Gastroesophageal sphincter (tissue), 4 donors: ENCODE measurements around the gene CENPQ. TPM values are rescaled to one million over a fixed set of nuclear protein-coding genes. Genes with fewer than 3 reads are reported as not detected.
A peak's percentile ranks its signal among the peaks of the same experiment; 100 is the strongest.

Experiments
- ATAC-seq: fragments of 150-250 bp; one replicate; pipeline ENCODE4 v1.9.1; 2016; ENCODE audit warnings: mild to moderate bottlenecking, moderate library complexity
- H3K27ac ChIP-seq, 4 donors: fragments of 200-600 bp; sonication (generic) in 3 of 4; 1 replicate in 3 of 4; 2 replicates in 1 of 4; pipeline ENCODE4 v1.5.1; 2016 to 2019
- H3K27me3 ChIP-seq: fragments of 200-600 bp; sonication (generic); one replicate; pipeline ENCODE4 v1.5.1; 2019
- H3K36me3 ChIP-seq, 2 donors: fragments of 200-600 bp; sonication (generic); one replicate each; pipeline ENCODE4 v1.5.1; 2019; ENCODE audit warnings: control low read depth in 1 of 2
- H3K4me1 ChIP-seq, 3 donors: fragments of 200-600 bp; sonication (generic); 1 replicate in 2 of 3; 2 replicates in 1 of 3; pipeline ENCODE4 v1.5.1; 2016 to 2019; ENCODE audit warnings: control low read depth in 2 of 3
- H3K4me3 ChIP-seq, 2 donors: fragments of 200-600 bp; sonication (generic); one replicate each; pipeline ENCODE4 v1.5.1; 2019; ENCODE audit warnings: mild to moderate bottlenecking in 1 of 2, moderate library complexity in 1 of 2
- H3K9me3 ChIP-seq, 3 donors: fragments of 200-600 bp; sonication (generic); one replicate each; pipeline ENCODE4 v1.5.1; 2017 to 2019; ENCODE audit warnings: control low read depth in 2 of 3
- CTCF ChIP-seq, 4 experiments: fragments of 200-600 bp in 2 of 4; fragments of 450-650 bp in 2 of 4; sonication (generic) in 1 of 4; IDR thresholded peaks; one replicate each; pipeline ENCODE4 v1.5.1; 2017 to 2019; ENCODE audit warnings: antibody characterized with exemption in 4 of 4, mild to moderate bottlenecking in 2 of 4, moderate library complexity in 2 of 4
- EP300 ChIP-seq: sonication (generic); formaldehyde crosslinking; IDR thresholded peaks from one replicate; pipeline ENCODE4 v1.6.1; 2017; ENCODE audit warnings: antibody characterized with exemption, mild to moderate bottlenecking
- POLR2A ChIP-seq, 2 donors: fragments of 450-650 bp; IDR thresholded peaks; one replicate each; pipeline ENCODE4 v1.6.1; 2017; ENCODE audit warnings: antibody characterized with exemption in 2 of 2, mild to moderate bottlenecking in 2 of 2, moderate library complexity in 1 of 2
- POLR2AphosphoS5 ChIP-seq: sonication (generic); formaldehyde crosslinking; IDR thresholded peaks from one replicate; pipeline ENCODE4 v1.6.1; 2017; ENCODE audit warnings: antibody characterized with exemption
- WGBS, 2 donors: methylation state at CpG; one replicate each; pipeline ENCODE4 v1.1.5; 2018; ENCODE audit warnings: low coverage in 1 of 2; 5-methylcytosine and 5-hydroxymethylcytosine counted together
- total RNA-seq, 4 donors: library from RNA; depleted of rRNA; stranded (reverse); fragments of >200 nt; gene quantifications; one replicate each; pipeline ENCODE4 v1.1.0, GENCODE V29; 2016

CENPQ gene
- total RNA-seq, 4 donors from 2014 or later = 5.0 to 9.3 (median 5.6) TPM

GRCh38 chr6:49430187-49430586, 33.0 kb upstream of the CENPQ start:
- no peak for ATAC-seq
- H3K36me3 ChIP-seq = peaks cover 12 to 77% of the 10 kb centered on the region in 2 donors

GRCh38 chr6:49430866-49431265, 32.3 kb upstream of the CENPQ start:
- TF ChIP-seq POLR2AphosphoS5 (no peak), CTCF (IDR thresholded peaks at IDR 0.05) (no peak), EP300 (no peak), POLR2A (IDR thresholded peaks at IDR 0.05) (no peak)
- H3K27me3 ChIP-seq = no peaks in the 10 kb centered on the region
- no peaks in the 10 kb centered on the region for H3K9me3 ChIP-seq
- H3K36me3 ChIP-seq = peaks cover 12 to 83% of the 10 kb centered on the region in 2 donors
- WGBS, 2 donors = 89% methylated on average over 1 of the region's 1 CpG
- H3K27ac ChIP-seq = no peak overlapping the region
- no peak for ATAC-seq
- H3K4me1 ChIP-seq = no peaks in the 10 kb centered on the region
- H3K4me3 ChIP-seq = no peak overlapping the region

More at GRCh38 chr6:49430187-49430586, 33.0 kb upstream of the CENPQ start:
- no peak for TF ChIP-seq POLR2AphosphoS5
- no peak for TF ChIP-seq CTCF (IDR thresholded peaks at IDR 0.05)
- Histone ChIP-seq H3K9me3 (no peaks in the 10 kb centered on the region), H3K4me3 (no peak overlapping the region), H3K4me1 (no peaks in the 10 kb centered on the region), H3K27me3 (no peaks in the 10 kb centered on the region), H3K27ac (no peak overlapping the region)
- WGBS, 2 donors = 76 to 79% methylated on average over 2 of the region's 2 CpGs

GRCh38 chr6:49453221-49453620, 9.9 kb upstream of the CENPQ start:
- ATAC-seq = no peak
- Histone ChIP-seq H3K36me3 (peaks cover 0 to 99% of the 10 kb centered on the region in 2 donors), H3K27ac (no peak overlapping the region), H3K4me1 (no peaks in the 10 kb centered on the region), H3K9me3 (no peaks in the 10 kb centered on the region), H3K4me3 (no peak overlapping the region), H3K27me3 (no peaks in the 10 kb centered on the region)
- TF ChIP-seq POLR2AphosphoS5 (no peak), CTCF (IDR thresholded peaks at IDR 0.05) (peak in 1 of 4 experiments; percentile 11)
- WGBS, 2 donors = 77 to 86% methylated on average over 1 to 2 of the region's 2 CpGs

- no peak overlapping the region for H3K27ac ChIP-seq
- WGBS, 2 donors = 90 to 98% methylated on average over 3 of the region's 3 CpGs
- ATAC-seq = no peak
- H3K4me3 ChIP-seq = no peak overlapping the region
- TF ChIP-seq POLR2AphosphoS5 (no peak), POLR2A (IDR thresholded peaks at IDR 0.05) (no peak)
- H3K4me1 ChIP-seq = peaks cover 0 to 12% (median 0%) of the 10 kb centered on the region in 3 donors
- H3K36me3 ChIP-seq = peaks cover 0 to 92% of the 10 kb centered on the region in 2 donors
- no peaks in the 10 kb centered on the region for H3K27me3 ChIP-seq
- H3K9me3 ChIP-seq = no peaks in the 10 kb centered on the region
Observed at GRCh38 chr6:49454787-49455709, 8.1 kb upstream of the CENPQ start.

- Histone ChIP-seq H3K27me3 (no peaks in the 10 kb centered on the region), H3K36me3 (peaks cover 0 to 64% of the 10 kb centered on the region in 2 donors), H3K9me3 (no peaks in the 10 kb centered on the region), H3K4me1 (peaks cover 0 to 34% (median 3%) of the 10 kb centered on the region in 3 donors), H3K4me3 (no peak overlapping the region), H3K27ac (no peak overlapping the region)
- no peak for TF ChIP-seq EP300
- TF ChIP-seq CTCF (IDR thresholded peaks at IDR 0.05) = no peak
- TF ChIP-seq POLR2A (IDR thresholded peaks at IDR 0.05) = no peak
- no peak for TF ChIP-seq POLR2AphosphoS5
- 82 to 83% methylated on average over 4 of the region's 4 CpGs for WGBS, 2 donors
- no peak for ATAC-seq
Observed at GRCh38 chr6:49457771-49458170, 5.4 kb upstream of the CENPQ start.
